WI38 (cell line): ENCODE results near the gene NRP2.

Source experiments
- H3K4me3 ChIP-seq: 2 replicates; pipeline ENCODE4 v1.5.1; 2011; ENCODE audit warnings: low read depth, mild to moderate bottlenecking, control low read depth, low read length
- TF ChIP-seq, protein P1 (sequence below): IDR thresholded peaks from 2 replicates; pipeline ENCODE4 v1.5.1; 2012; ENCODE audit warnings: low read depth, mild to moderate bottlenecking, control low read depth, low read length

The NRP2 gene

DNA sequence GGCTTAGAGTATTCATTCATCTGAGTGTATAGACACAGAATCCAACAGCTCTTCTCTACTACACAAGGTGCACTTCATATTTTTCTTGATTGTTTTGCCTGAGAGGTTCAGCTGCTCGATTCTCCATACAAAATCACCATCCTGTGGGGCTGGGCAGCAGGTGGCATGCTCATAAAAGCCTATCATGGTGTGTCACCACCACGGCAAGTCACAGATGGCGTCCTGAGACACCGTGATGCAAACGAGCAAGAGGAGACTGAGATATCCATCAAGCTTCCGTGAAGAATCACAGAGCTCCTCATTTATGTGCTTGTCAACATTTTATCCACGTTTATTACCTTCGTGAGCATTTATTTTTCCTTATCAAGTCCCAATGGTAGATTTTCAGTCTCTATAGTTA is 22.4 kb upstream of the NRP2 start:
- TF ChIP-seq, protein P1, sequence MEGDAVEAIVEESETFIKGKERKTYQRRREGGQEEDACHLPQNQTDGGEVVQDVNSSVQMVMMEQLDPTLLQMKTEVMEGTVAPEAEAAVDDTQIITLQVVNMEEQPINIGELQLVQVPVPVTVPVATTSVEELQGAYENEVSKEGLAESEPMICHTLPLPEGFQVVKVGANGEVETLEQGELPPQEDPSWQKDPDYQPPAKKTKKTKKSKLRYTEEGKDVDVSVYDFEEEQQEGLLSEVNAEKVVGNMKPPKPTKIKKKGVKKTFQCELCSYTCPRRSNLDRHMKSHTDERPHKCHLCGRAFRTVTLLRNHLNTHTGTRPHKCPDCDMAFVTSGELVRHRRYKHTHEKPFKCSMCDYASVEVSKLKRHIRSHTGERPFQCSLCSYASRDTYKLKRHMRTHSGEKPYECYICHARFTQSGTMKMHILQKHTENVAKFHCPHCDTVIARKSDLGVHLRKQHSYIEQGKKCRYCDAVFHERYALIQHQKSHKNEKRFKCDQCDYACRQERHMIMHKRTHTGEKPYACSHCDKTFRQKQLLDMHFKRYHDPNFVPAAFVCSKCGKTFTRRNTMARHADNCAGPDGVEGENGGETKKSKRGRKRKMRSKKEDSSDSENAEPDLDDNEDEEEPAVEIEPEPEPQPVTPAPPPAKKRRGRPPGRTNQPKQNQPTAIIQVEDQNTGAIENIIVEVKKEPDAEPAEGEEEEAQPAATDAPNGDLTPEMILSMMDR: no peak
- no peak overlapping the region for H3K4me3 ChIP-seq

DNA sequence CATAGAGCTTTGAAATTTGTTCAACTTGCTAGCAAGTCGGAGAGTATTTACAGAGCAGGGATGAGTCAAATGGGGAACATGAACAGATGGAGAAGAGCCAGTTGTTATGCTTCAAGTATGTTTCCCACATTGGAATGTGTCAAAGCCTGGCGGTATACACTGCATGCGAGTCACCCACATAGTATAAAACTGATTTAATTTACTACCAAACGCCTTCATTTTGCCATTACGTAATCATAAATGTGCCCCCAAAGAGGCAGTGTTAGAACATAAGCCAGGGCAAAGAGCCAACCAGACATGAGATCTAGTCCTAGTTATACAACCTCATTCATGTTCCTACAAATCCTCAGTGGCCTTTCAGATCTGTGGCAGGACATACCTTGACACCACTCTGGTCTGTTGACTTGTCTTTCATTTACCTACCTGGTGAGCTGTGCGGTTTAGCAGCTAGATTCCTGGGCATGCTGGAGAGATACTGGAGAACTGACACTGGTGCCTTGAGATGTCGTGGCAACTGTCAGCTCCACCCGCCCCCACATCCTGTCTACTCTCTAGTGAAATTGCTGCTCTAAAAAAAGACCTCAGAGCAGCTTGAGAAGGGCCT is 21.7 kb upstream of the NRP2 start:
- TF ChIP-seq, protein P1: no peak
- no peak overlapping the region for H3K4me3 ChIP-seq

DNA sequence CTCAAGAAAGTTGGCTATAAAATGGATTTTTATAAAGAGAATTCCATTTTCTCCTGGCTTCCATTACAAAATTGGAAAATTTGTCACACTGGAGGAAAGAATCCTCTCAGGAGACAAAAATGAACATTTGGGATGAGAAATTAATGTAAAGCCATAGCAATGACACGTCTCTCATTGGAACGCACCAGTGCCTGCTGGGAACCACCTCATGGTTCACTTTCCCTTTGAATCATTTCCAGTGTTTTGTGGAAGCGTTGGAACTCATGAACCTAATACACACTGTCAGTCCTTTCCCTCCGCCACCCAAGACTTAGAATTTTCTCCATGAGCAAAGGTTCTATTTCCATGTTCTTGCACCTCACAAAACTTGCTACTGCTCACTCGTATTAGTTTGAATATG is 21.0 kb upstream of the NRP2 start:
- H3K4me3 ChIP-seq: no peak overlapping the region
- TF ChIP-seq, protein P1: no peak

DNA sequence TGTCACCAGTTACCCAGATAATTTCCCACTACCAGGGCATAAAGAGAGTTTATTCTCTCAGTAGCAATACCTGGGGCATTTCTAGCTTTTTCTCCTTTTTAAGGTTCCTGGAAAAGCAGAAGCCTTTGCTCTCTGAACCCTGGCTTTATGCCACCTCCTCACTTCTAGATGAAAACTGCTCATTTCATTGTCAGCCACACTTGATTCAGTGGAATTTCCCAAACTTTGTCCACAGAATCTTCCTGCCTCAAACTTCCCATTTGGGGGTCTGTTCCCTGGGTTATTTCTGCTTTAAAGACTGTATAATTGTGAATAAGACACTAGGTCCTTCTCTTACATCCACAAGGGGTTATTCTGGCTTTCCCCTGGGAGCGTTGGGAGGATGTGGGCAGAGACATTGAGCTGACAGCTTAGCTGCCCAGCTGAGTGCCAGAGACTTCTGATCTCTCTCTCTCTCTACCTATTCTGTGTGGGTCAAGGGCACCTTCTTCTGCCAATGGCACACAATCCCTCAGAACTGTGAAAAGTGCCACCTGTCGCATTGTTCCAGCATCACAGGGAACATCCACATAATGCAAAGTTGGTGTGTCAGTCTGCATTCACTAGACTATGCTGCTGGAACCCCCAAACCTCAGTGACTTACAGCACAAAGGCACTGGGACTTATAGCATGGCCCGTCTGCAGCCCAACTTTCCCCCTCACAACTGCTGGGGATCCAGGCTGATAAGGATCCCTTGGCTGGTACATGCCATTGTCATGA is 19.9 kb upstream of the NRP2 start:
- TF ChIP-seq, protein P1: no peak
- no peak overlapping the region for H3K4me3 ChIP-seq

DNA sequence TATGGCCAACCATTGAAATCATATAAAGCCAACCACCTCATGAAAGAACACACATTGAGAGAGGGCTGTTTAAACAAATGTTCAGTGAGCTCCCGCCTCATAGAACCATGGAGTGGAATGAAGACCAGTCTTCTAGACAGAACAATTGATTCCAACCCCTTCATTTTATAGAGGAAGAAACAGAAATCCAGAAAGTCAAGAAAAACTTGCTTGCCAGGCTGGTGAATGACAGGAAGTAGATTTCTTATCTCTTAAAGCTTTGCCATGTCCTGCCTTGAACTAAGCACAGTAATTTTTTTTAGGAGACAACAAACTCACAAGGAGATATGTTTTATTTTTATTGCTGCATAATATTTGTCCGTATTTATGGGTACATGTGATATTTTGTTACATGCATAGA is 16.5 kb upstream of the NRP2 start:
- TF ChIP-seq, protein P1: no peak
- H3K4me3 ChIP-seq: no peak overlapping the region

DNA sequence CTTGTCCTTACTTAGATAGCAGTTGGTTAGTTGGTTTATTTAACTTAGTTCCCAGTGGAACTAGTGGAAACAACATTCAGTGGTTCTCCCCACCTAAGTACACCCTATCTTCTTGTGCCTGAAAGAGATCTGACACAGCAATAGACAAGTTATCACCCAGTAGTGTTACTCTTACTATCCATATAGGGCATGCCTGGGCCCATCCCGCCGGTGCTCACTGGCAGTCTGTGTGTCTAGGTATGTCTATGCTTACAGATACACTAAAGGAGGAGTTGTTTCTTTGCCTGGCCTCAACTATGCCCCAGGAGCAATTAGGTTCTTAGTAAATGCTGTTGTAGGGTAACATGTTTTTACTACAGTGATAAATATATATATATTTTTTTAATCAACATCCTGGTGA is 12.0 kb upstream of the NRP2 start:
- no peak overlapping the region for H3K4me3 ChIP-seq
- TF ChIP-seq, protein P1: no peak

DNA sequence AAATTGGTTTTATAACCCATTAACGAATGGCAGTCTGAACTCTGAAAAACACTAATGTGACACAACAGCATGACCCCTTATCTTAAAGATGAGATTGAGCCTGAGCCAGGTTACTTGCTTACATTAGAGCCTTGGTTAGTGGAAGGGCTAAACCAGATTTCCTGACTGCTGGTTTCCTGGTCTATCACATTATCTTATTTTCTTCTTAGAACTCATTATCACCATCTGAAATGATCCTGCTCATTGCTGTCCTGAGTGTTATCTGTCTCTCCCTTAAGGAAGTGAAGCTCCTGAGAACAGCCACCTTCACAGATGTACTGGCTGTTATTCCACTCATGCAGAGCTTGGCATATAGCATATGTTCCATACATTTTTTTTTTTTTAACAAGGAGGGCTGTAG is 9.0 kb upstream of the NRP2 start:
- no peak overlapping the region for H3K4me3 ChIP-seq
- TF ChIP-seq, protein P1: no peak
